ENCODE measurements around the gene SLFN5. TPM values are rescaled to one million over a fixed set of nuclear protein-coding genes. Genes with fewer than 3 reads are reported as not detected.

Gene SLFN5
- total RNA-seq, result 17.9 and 24.1 TPM in 2 replicates

GRCh38 chr17:35242805-35243560 is at the start of gene SLFN5:
Gene SLFN5, plus strand, starts transcription at chr17:35243072. Its CDS starts 15,619 bp downstream, at chr17:35258691.

GRCh38 chr17:35194001-35194400 is 48.9 kb upstream of the SLFN5 start, which contains the start of gene SLC35G3:
Gene SLC35G3, minus strand, starts transcription at chr17:35194393. Its CDS starts 86 bp downstream, at chr17:35194307.

Other genes starting within 250 kb of the SLFN5 start
- 21.2 and 29.8 TPM in 2 replicates for gene RFFL, start 179.4 kb upstream of the SLFN5 start, total RNA-seq
- 9.1 and 10.9 TPM in 2 replicates for gene RAD51D, start 123.2 kb upstream of the SLFN5 start, total RNA-seq
- not detected in 2 replicates for gene FNDC8, start 121.5 kb upstream of the SLFN5 start, total RNA-seq
- gene NLE1, start 100.8 kb upstream of the SLFN5 start, total RNA-seq, result 18.3 and 32.9 TPM in 2 replicates
- not detected in 2 replicates for gene UNC45B, start 95.3 kb upstream of the SLFN5 start, total RNA-seq
- not detected in 2 replicates for gene SLC35G3, start 48.7 kb upstream of the SLFN5 start, total RNA-seq
- gene SLFN11, start 130.5 kb downstream of the SLFN5 start, total RNA-seq, result 1.0 and 2.4 TPM in 2 replicates
- 5.8 and 6.7 TPM in 2 replicates for gene SLFN12, start 189.4 kb downstream of the SLFN5 start, total RNA-seq
- gene SLFN13, start 205.7 kb downstream of the SLFN5 start, total RNA-seq, result 1.8 and 10.1 TPM in 2 replicates